Hepatocyte (in vitro differentiated cells): ENCODE data around the gene TLX2. TPM values are rescaled to one million over a fixed set of nuclear protein-coding genes. Genes with fewer than 3 reads are reported as not detected.

Source experiments
- DNase-seq: peaks from one replicate; pipeline ENCODE4 v3.0.0-alpha.2; 2016; ENCODE audit warnings: low spot score
- H2AFZ ChIP-seq: fragments of 200-600 bp; sonication (generic); 2 replicates; pipeline ENCODE4 v1.6.0; 2016; ENCODE audit warnings: antibody characterized with exemption, mild to moderate bottlenecking
- H3K27ac ChIP-seq: fragments of 200-600 bp; sonication (generic); 2 replicates; pipeline ENCODE4 v1.5.1; 2016; ENCODE audit warnings: mild to moderate bottlenecking
- H3K27me3 ChIP-seq: fragments of 200-600 bp; sonication (generic); 2 replicates; pipeline ENCODE4 v1.6.1; 2016
- H3K36me3 ChIP-seq: fragments of 200-600 bp; sonication (generic); replicated peaks from 2 replicates; pipeline ENCODE4 v1.5.1; 2016; ENCODE audit warnings: low read depth; ENCODE audit not compliant: insufficient read depth
- H3K4me1 ChIP-seq: fragments of 200-600 bp; sonication (generic); 2 replicates; pipeline ENCODE4 v1.5.1; 2016; ENCODE audit warnings: mild to moderate bottlenecking, moderate library complexity; ENCODE audit not compliant: insufficient read depth
- H3K4me2 ChIP-seq: fragments of 200-600 bp; sonication (generic); 2 replicates; pipeline ENCODE4 v1.6.0; 2016
- H3K4me3 ChIP-seq: fragments of 200-600 bp; sonication (generic); 2 replicates; pipeline ENCODE4 v1.5.1; 2016; ENCODE audit warnings: mild to moderate bottlenecking
- H3K79me2 ChIP-seq: fragments of 200-600 bp; sonication (generic); 2 replicates; pipeline ENCODE4 v1.6.0; 2017; ENCODE audit warnings: mild to moderate bottlenecking
- H3K9me2 ChIP-seq: fragments of 200-600 bp; sonication (generic); replicated peaks from 2 replicates; pipeline ENCODE4 v1.6.0; 2017; ENCODE audit warnings: mild to moderate bottlenecking; ENCODE audit not compliant: insufficient read depth
- H3K9me3 ChIP-seq: fragments of 200-600 bp; sonication (generic); 2 replicates; pipeline ENCODE4 v1.5.1; 2016; ENCODE audit warnings: low read depth, mild to moderate bottlenecking
- H4K20me1 ChIP-seq: fragments of 200-600 bp; sonication (generic); 2 replicates; pipeline ENCODE4 v1.6.0; 2016; ENCODE audit warnings: mild to moderate bottlenecking; ENCODE audit not compliant: insufficient read depth, poor library complexity, severe bottlenecking
- CTCF ChIP-seq: fragments of 200-600 bp; sonication (generic); IDR thresholded peaks from 2 replicates; pipeline ENCODE4 v1.5.1; 2016; ENCODE audit warnings: antibody characterized with exemption, mild to moderate bottlenecking; ENCODE audit not compliant: poor library complexity
- EZH2 ChIP-seq: fragments of 200-600 bp; sonication (generic); IDR thresholded peaks from 2 replicates; pipeline ENCODE4 v1.6.1; 2016; ENCODE audit warnings: antibody characterized with exemption, mild to moderate bottlenecking, borderline replicate concordance
- EZH2phosphoT487 ChIP-seq: fragments of 200-600 bp; sonication (generic); IDR thresholded peaks from one replicate; pipeline ENCODE4 v1.6.1; 2018; ENCODE audit warnings: antibody characterized with exemption, mild to moderate bottlenecking, low read depth, moderate library complexity; ENCODE audit not compliant: unreplicated experiment, severe bottlenecking
- WGBS: methylation state at CpG from one replicate; pipeline ENCODE4 v1.1.6; 2016; ENCODE audit warnings: low lambda C conversion rate; ENCODE audit errors: missing lambda C conversion rate; 5-methylcytosine and 5-hydroxymethylcytosine counted together
- polyA plus RNA-seq: library from polyadenylated mRNA; unstranded; fragments of >200 nt; fragmentation: Nextera tagmentation; extraction: Ambion mirVana; gene quantifications from 2 replicates; pipeline ENCODE4 v1.2.1, GENCODE V29; 2016
- total RNA-seq: library from RNA; depleted of rRNA; stranded (reverse); fragments of >200 nt; gene quantifications from 2 replicates; pipeline ENCODE4 v1.2.3, GENCODE V29; 2014

Gene TLX2
- total and polyA plus RNA-seq, 2 experiments from 2014 or later = not detected

GRCh38 chr2:74564222-74564621 is 50.0 kb downstream of the TLX2 start:
- TF ChIP-seq EZH2 (no peak), CTCF (no peak), EZH2phosphoT487 (no peak)
- Histone ChIP-seq H3K79me2 (no peaks in the 10 kb centered on the region), H4K20me1 (no peaks in the 10 kb centered on the region), H2AFZ (no peak overlapping the region), H3K27ac (no peak overlapping the region), H3K36me3 (no peaks in the 10 kb centered on the region), H3K4me3 (no peak overlapping the region), H3K9me3 (no peaks in the 10 kb centered on the region), H3K4me1 (no peaks in the 10 kb centered on the region), H3K4me2 (no peak overlapping the region), H3K9me2 (no peaks in the 10 kb centered on the region), H3K27me3 (peaks cover 26% of the 10 kb centered on the region)
- 89% methylated on average over 5 of the region's 5 CpGs for WGBS
- DNase-seq = no peak

- TF ChIP-seq EZH2phosphoT487 = no peak
- TF ChIP-seq CTCF = no peak
- TF ChIP-seq EZH2 = no peak
- Histone ChIP-seq H3K27me3 (peaks cover 15% of the 10 kb centered on the region), H3K27ac (no peak overlapping the region), H3K36me3 (no peaks in the 10 kb centered on the region), H3K4me2 (no peak overlapping the region), H2AFZ (no peak overlapping the region), H3K4me3 (no peak overlapping the region), H3K9me3 (no peaks in the 10 kb centered on the region), H4K20me1 (no peaks in the 10 kb centered on the region), H3K4me1 (no peaks in the 10 kb centered on the region), H3K9me2 (no peaks in the 10 kb centered on the region), H3K79me2 (no peaks in the 10 kb centered on the region)
- DNase-seq = no peak
- 80% methylated on average over 7 of the region's 7 CpGs for WGBS
These were observed 52.0 kb downstream of the TLX2 start for GRCh38 chr2:74566076-74566753.

- Histone ChIP-seq H3K36me3 (no peaks in the 10 kb centered on the region), H4K20me1 (no peaks in the 10 kb centered on the region), H3K79me2 (no peaks in the 10 kb centered on the region), H3K4me3 (no peak overlapping the region), H3K9me3 (no peaks in the 10 kb centered on the region), H3K4me2 (no peak overlapping the region), H3K9me2 (no peaks in the 10 kb centered on the region), H2AFZ (no peak overlapping the region), H3K4me1 (no peaks in the 10 kb centered on the region), H3K27me3 (peaks cover 10% of the 10 kb centered on the region), H3K27ac (no peak overlapping the region)
- no peak for DNase-seq
- TF ChIP-seq EZH2 (no peak), CTCF (no peak), EZH2phosphoT487 (no peak)
These were observed 52.5 kb downstream of the TLX2 start for GRCh38 chr2:74566754-74567085.

Other genes starting within 250 kb of the TLX2 start
- gene SLC4A5, start 171.0 kb upstream of the TLX2 start, total RNA-seq = 0.36 and 1.5 TPM in 2 replicates
- gene SLC4A5, start 171.0 kb upstream of the TLX2 start, polyA plus RNA-seq = 0.28 and 1.7 TPM in 2 replicates
- 72.3 and 84.3 TPM in 2 replicates for gene DCTN1, start 134.1 kb upstream of the TLX2 start, total RNA-seq
- gene DCTN1, start 134.1 kb upstream of the TLX2 start, polyA plus RNA-seq = 95.0 and 111 TPM in 2 replicates
- 0.32 and 0.37 TPM in 2 replicates for gene C2orf81, start 92.8 kb upstream of the TLX2 start, total RNA-seq
- gene C2orf81, start 92.8 kb upstream of the TLX2 start, polyA plus RNA-seq = 0.76 and 4.2 TPM in 2 replicates
- gene WDR54, start 92.7 kb upstream of the TLX2 start, total RNA-seq = 6.2 and 7.1 TPM in 2 replicates
- gene WDR54, start 92.7 kb upstream of the TLX2 start, polyA plus RNA-seq = 22.2 and 22.6 TPM in 2 replicates
- 66.1 and 74.2 TPM in 2 replicates for gene RTKN, start 72.5 kb upstream of the TLX2 start, total RNA-seq
- 77.5 and 85.0 TPM in 2 replicates for gene RTKN, start 72.5 kb upstream of the TLX2 start, polyA plus RNA-seq
- 16.0 and 20.0 TPM in 2 replicates for gene INO80B, start 59.4 kb upstream of the TLX2 start, total RNA-seq
- gene INO80B, start 59.4 kb upstream of the TLX2 start, polyA plus RNA-seq = 18.9 and 19.9 TPM in 2 replicates
- 66.5 and 85.7 TPM in 2 replicates for gene WBP1, start 56.0 kb upstream of the TLX2 start, total RNA-seq
- 87.5 and 95.0 TPM in 2 replicates for gene WBP1, start 56.0 kb upstream of the TLX2 start, polyA plus RNA-seq
- 47.6 and 67.1 TPM in 2 replicates for gene MOGS, start 49.1 kb upstream of the TLX2 start, total RNA-seq
- 48.3 and 60.2 TPM in 2 replicates for gene MOGS, start 49.1 kb upstream of the TLX2 start, polyA plus RNA-seq
- 13.8 and 23.4 TPM in 2 replicates for gene MRPL53, start 41.8 kb upstream of the TLX2 start, total RNA-seq
- 89.6 and 95.9 TPM in 2 replicates for gene MRPL53, start 41.8 kb upstream of the TLX2 start, polyA plus RNA-seq
- gene CCDC142, start 31.5 kb upstream of the TLX2 start, total RNA-seq = 11.6 and 15.9 TPM in 2 replicates
- gene CCDC142, start 31.5 kb upstream of the TLX2 start, polyA plus RNA-seq = 16.6 and 21.3 TPM in 2 replicates
- 19.9 and 25.1 TPM in 2 replicates for gene TTC31, start 31.4 kb upstream of the TLX2 start, total RNA-seq
- 21.3 and 23.8 TPM in 2 replicates for gene TTC31, start 31.4 kb upstream of the TLX2 start, polyA plus RNA-seq
- gene LBX2, start 14.8 kb upstream of the TLX2 start, total RNA-seq = 2.5 and 3.4 TPM in 2 replicates
- 3.1 and 5.2 TPM in 2 replicates for gene LBX2, start 14.8 kb upstream of the TLX2 start, polyA plus RNA-seq
- 10.4 and 10.6 TPM in 2 replicates for gene PCGF1, start 6.8 kb upstream of the TLX2 start, total RNA-seq
- 29.0 and 30.2 TPM in 2 replicates for gene PCGF1, start 6.8 kb upstream of the TLX2 start, polyA plus RNA-seq
- 1.2 and 4.0 TPM in 2 replicates for gene DQX1, start 11.8 kb downstream of the TLX2 start, total RNA-seq
- gene DQX1, start 11.8 kb downstream of the TLX2 start, polyA plus RNA-seq = 0.73 TPM in 1 of 2 replicates, not detected in the other
- gene AUP1, start 15.3 kb downstream of the TLX2 start, total RNA-seq = 121 and 138 TPM in 2 replicates
- gene AUP1, start 15.3 kb downstream of the TLX2 start, polyA plus RNA-seq = 195 and 212 TPM in 2 replicates
- gene HTRA2, start 15.5 kb downstream of the TLX2 start, total RNA-seq = 31.2 and 32.4 TPM in 2 replicates
- 33.5 and 37.2 TPM in 2 replicates for gene HTRA2, start 15.5 kb downstream of the TLX2 start, polyA plus RNA-seq
- gene LOXL3, start 39.5 kb downstream of the TLX2 start, total RNA-seq = 13.3 and 13.6 TPM in 2 replicates
- gene LOXL3, start 39.5 kb downstream of the TLX2 start, polyA plus RNA-seq = 11.0 and 11.2 TPM in 2 replicates
- 8.0 and 11.6 TPM in 2 replicates for gene DOK1, start 40.3 kb downstream of the TLX2 start, total RNA-seq
- 10.7 and 11.4 TPM in 2 replicates for gene DOK1, start 40.3 kb downstream of the TLX2 start, polyA plus RNA-seq
- 0.70 and 1.0 TPM in 2 replicates for gene M1AP, start 133.9 kb downstream of the TLX2 start, total RNA-seq
- 0.30 and 1.2 TPM in 2 replicates for gene M1AP, start 133.9 kb downstream of the TLX2 start, polyA plus RNA-seq
- 6.8 and 7.3 TPM in 2 replicates for gene SEMA4F, start 139.8 kb downstream of the TLX2 start, total RNA-seq
- 6.5 and 7.4 TPM in 2 replicates for gene SEMA4F, start 139.8 kb downstream of the TLX2 start, polyA plus RNA-seq